GM12878 (cell line): ENCODE results near the gene DCTN2.

ENCODE experiments used
- CTCF ChIP-seq, 3 experiments: IDR thresholded peaks in 2 of 3; conservative IDR thresholded peaks in 1 of 3; 2 replicates each; pipeline ENCODE4 v1.5.1; 2011; ENCODE audit warnings: low read depth in 3 of 3, low read length in 3 of 3, mild to moderate bottlenecking in 3 of 3, control low read depth in 2 of 3, moderate library complexity in 2 of 3, inconsistent platforms in 1 of 3, mixed read lengths in 1 of 3; ENCODE audit not compliant: control insufficient read depth in 2 of 3, insufficient read depth in 1 of 3; ENCODE audit errors: extremely low read depth in 1 of 3
- EP300 ChIP-seq, 2 experiments: fragments of 150-350 bp in 1 of 2; IDR thresholded peaks; 2 replicates each; pipeline ENCODE4 v1.6.1; 2011 to 2012; ENCODE audit warnings: low read depth in 2 of 2, low read length in 2 of 2, borderline replicate concordance in 1 of 2, improper control_type of control experiment in 1 of 2, inconsistent platforms in 1 of 2; ENCODE audit not compliant: control insufficient read depth in 1 of 2
- MAX ChIP-seq: IDR thresholded peaks from 2 replicates; pipeline ENCODE4 v1.6.1; 2012; ENCODE audit warnings: low read depth, low read length, improper control_type of control experiment
- ZNF217 ChIP-seq: fragments of 450-650 bp; IDR thresholded peaks from 2 replicates; pipeline ENCODE4 v1.6.1; 2017; ENCODE audit warnings: antibody characterized with exemption, mild to moderate bottlenecking

GRCh38 chr12:57513266-57513665 is 33.7 kb downstream of the DCTN2 start:
- TF ChIP-seq ZNF217 = no peak
- no peak for TF ChIP-seq MAX
- no peak for TF ChIP-seq CTCF (IDR thresholded peaks at IDR 0.05 in 2 of 3, conservative IDR thresholded peaks at IDR 0.05 in 1 of 3; ENCODE audit: control insufficient read depth in 2 of 3, extremely low read depth in 1 of 3, insufficient read depth in 1 of 3, low read depth in 3 of 3, low read length in 3 of 3)
- no peak for TF ChIP-seq EP300 (IDR thresholded peaks at IDR 0.05; ENCODE audit: borderline replicate concordance in 1 of 2, control insufficient read depth in 1 of 2, low read depth in 2 of 2, low read length in 2 of 2)
